BLaER1 treated with 17β-estradiol and CSF1 and Interleukin-3, amounts not matched to agents 10 nM and 100 nM (cell line): ENCODE data around the gene TLCD2.

Source experiments
- H3K27ac ChIP-seq, 11 experiments: shearing (Covaris generic); formaldehyde crosslinking; 2 replicates each; pipeline ENCODE4 v1.8.1; 2022
- H3K27me3 ChIP-seq, 11 experiments: shearing (Covaris generic); formaldehyde crosslinking; 2 replicates each; pipeline ENCODE4 v1.8.1; 2022
- H3K36me3 ChIP-seq, 11 experiments: shearing (Covaris generic); formaldehyde crosslinking; 2 replicates each; pipeline ENCODE4 v1.8.1; 2022
- H3K4me1 ChIP-seq, 10 experiments: shearing (Covaris generic); formaldehyde crosslinking; 2 replicates each; pipeline ENCODE4 v1.8.1; 2022
- H3K4me2 ChIP-seq, 11 experiments: shearing (Covaris generic); formaldehyde crosslinking; 2 replicates each; pipeline ENCODE4 v1.8.1; 2022
- H3K4me3 ChIP-seq, 10 experiments: shearing (Covaris generic); formaldehyde crosslinking; 2 replicates each; pipeline ENCODE4 v1.8.1; 2022
- H3K9ac ChIP-seq, 11 experiments: shearing (Covaris generic); formaldehyde crosslinking; 2 replicates each; pipeline ENCODE4 v1.8.1; 2022
- H3K9me3 ChIP-seq, 11 experiments: shearing (Covaris generic); formaldehyde crosslinking; replicated peaks in 1 of 11; 2 replicates each; pipeline ENCODE4 v1.8.1; 2022
- H4K20me1 ChIP-seq, 11 experiments: shearing (Covaris generic); formaldehyde crosslinking; 2 replicates each; pipeline ENCODE4 v1.8.1; 2022
- Cebpa-rat ChIP-seq, 11 experiments: shearing (Covaris generic); IDR thresholded peaks; 2 replicates each; pipeline ENCODE4 v1.8.1; 2022

TLCD2 gene

GRCh38 chr17:1731194-1731506, 21.0 kb upstream of the TLCD2 start:
- Histone ChIP-seq H3K9me3 (no peaks in the 10 kb centered on the region), H3K9ac (peak overlapping the region in 3 of 11 experiments; percentile 27 to 91 (median 42); a peak in 3 of 22 replicates), H3K27ac (peak overlapping the region in 1 of 11 experiments; percentile 28; a peak in 1 of 22 replicates), H3K4me1 (peaks cover 68 to 98% (median 84%) of the 10 kb centered on the region in 10 experiments), H4K20me1 (peaks cover 0 to 89% (median 35%) of the 10 kb centered on the region in 11 experiments; a peak in 17 of 22 replicates), H3K36me3 (peaks cover 38 to 90% (median 66%) of the 10 kb centered on the region in 11 experiments), H3K4me2 (peak overlapping the region in 5 of 11 experiments; percentile 2 to 99 (median 53); a peak in 6 of 22 replicates), H3K4me3 (no peak overlapping the region), H3K27me3 (no peaks in the 10 kb centered on the region)
- no peak for TF ChIP-seq Cebpa-rat (IDR thresholded peaks at IDR 0.05)

DNA sequence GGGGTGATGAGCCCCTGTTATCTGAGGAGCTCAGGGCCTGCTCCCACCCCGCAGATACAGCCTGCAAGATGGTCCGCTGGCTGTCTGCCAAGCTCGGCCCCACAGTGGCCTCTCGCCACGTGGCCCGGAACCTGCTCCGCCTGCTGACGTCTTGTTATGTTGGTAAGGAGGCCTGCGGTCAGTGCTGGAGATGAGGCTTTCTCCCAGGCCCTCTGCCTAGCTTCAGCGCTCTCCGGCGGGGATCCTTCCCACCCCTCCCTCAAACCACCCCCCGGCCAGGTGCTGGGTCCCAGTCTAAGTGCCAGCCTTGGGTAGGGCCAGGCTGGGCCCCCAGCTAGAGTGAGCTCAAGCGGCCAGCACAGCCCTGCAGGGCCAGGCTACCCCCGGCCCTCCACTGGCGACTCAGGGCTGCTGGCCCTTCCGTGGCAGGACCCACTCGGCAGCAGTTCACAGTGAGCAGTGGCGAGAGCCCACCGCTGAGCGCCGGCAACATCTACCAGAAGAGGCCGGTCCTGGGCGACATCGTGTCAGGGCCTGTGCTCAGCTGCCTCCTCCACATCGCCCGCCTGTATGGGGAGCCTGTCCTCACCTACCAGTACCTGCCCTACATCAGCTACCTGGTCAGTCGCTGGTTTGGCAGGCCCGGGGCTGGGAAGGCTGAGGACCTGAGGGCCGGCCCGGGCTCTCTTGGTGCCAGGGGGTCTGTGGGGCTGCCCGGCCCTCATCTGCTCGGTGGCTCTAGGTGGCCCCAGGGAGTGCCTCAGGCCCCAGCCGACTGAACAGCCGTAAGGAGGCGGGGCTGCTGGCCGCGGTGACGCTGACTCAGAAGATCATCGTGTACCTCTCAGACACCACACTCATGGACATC, 20.4 kb upstream of the TLCD2 start:
- Histone ChIP-seq H3K9ac (peak overlapping the region in 3 of 11 experiments; percentile 27 to 91 (median 42); a peak in 4 of 22 replicates), H3K9me3 (no peaks in the 10 kb centered on the region), H3K4me1 (peaks cover 69 to 98% (median 84%) of the 10 kb centered on the region in 10 experiments), H3K4me2 (peak overlapping the region in 5 of 11 experiments; percentile 2 to 99 (median 53); a peak in 7 of 22 replicates), H3K27ac (peak overlapping the region in 2 of 11 experiments; percentile 26 to 28; a peak in 1 of 22 replicates), H4K20me1 (peaks cover 0 to 89% (median 40%) of the 10 kb centered on the region in 11 experiments; a peak in 17 of 22 replicates), H3K4me3 (no peak overlapping the region), H3K36me3 (peaks cover 40 to 91% (median 66%) of the 10 kb centered on the region in 11 experiments), H3K27me3 (no peaks in the 10 kb centered on the region)
- TF ChIP-seq Cebpa-rat (IDR thresholded peaks at IDR 0.05): no peak

DNA sequence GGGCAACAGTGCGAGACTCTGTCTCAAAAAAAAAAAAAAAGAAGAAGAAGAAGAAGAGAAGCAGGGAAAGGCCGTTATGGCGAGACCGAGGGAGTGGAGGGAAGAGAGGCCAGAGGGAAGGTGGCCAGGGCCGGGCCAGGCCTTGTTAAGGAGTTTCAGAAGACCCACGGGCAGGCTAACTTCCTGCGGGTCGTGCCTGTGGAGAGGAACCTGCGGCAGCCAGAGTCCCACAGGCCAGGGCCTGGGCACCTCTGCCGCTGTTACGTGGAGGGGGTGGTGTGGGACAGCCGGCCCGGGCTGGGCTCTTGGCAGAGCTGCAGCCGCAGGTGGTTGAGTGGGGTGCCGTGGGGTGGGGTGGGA, 19.8 kb upstream of the TLCD2 start:
- TF ChIP-seq Cebpa-rat (IDR thresholded peaks at IDR 0.05): no peak
- Histone ChIP-seq H3K27me3 (no peaks in the 10 kb centered on the region), H3K36me3 (peaks cover 40 to 85% (median 60%) of the 10 kb centered on the region in 11 experiments), H3K4me3 (peak overlapping the region in 3 of 10 experiments; percentile 2 to 40 (median 26); a peak in 3 of 20 replicates), H3K27ac (peak overlapping the region in 1 of 11 experiments; percentile 13; a peak in 1 of 22 replicates), H4K20me1 (peaks cover 0 to 89% (median 40%) of the 10 kb centered on the region in 11 experiments; a peak in 17 of 22 replicates), H3K4me1 (peaks cover 69 to 98% (median 84%) of the 10 kb centered on the region in 10 experiments), H3K4me2 (peak overlapping the region in 6 of 11 experiments; percentile 31 to 99 (median 97); a peak in 10 of 22 replicates), H3K9ac (peak overlapping the region in 5 of 11 experiments; percentile 2 to 92 (median 24); a peak in 5 of 22 replicates), H3K9me3 (no peaks in the 10 kb centered on the region)

DNA sequence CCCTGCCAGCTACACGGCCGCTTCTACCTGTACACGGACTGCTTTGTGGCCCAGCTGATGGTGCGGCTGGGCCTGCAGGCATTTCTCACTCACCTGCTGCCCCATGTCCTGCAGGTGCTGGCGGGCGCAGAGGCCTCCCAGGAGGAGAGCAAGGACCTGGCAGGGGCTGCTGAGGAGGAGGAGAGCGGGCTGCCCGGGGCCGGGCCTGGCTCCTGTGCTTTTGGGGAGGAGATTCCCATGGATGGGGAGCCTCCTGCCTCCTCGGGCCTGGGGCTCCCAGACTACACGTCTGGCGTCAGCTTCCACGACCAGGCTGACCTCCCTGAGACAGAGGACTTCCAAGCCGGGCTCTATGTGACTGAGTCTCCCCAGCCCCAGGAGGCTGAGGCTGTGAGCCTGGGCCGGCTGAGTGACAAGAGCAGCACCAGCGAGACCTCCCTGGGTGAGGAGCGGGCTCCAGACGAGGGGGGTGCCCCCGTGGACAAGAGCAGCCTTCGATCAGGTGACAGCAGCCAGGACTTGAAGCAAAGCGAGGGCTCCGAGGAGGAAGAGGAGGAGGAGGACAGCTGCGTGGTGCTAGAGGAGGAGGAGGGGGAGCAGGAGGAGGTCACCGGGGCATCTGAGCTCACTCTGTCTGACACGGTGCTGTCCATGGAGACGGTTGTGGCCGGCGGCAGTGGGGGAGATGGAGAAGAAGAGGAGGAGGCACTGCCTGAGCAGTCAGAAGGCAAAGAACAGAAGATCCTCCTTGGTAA, 17.9 kb upstream of the TLCD2 start:
- peaks cover 67 to 90% (median 79%) of the 10 kb centered on the region in 10 experiments for H3K4me1 ChIP-seq
- no peaks in the 10 kb centered on the region for H3K9me3 ChIP-seq
- peaks cover 0 to 77% (median 40%) of the 10 kb centered on the region in 11 experiments; a peak in 16 of 22 replicates for H4K20me1 ChIP-seq
- no peaks in the 10 kb centered on the region for H3K27me3 ChIP-seq
- TF ChIP-seq Cebpa-rat (IDR thresholded peaks at IDR 0.05): no peak
- H3K4me2 ChIP-seq: peak overlapping the region in 10 of 11 experiments; percentile 4 to 99 (median 65); a peak in 18 of 22 replicates
- peak overlapping the region in 3 of 10 experiments; percentile 8 to 40 (median 26); a peak in 5 of 20 replicates for H3K4me3 ChIP-seq
- peak overlapping the region in 6 of 11 experiments; percentile 8 to 45 (median 34); a peak in 10 of 22 replicates for H3K27ac ChIP-seq
- H3K36me3 ChIP-seq: peaks cover 31 to 66% (median 47%) of the 10 kb centered on the region in 11 experiments
- peak overlapping the region; percentile 22 to 94 (median 48); a peak in 17 of 22 replicates for H3K9ac ChIP-seq

DNA sequence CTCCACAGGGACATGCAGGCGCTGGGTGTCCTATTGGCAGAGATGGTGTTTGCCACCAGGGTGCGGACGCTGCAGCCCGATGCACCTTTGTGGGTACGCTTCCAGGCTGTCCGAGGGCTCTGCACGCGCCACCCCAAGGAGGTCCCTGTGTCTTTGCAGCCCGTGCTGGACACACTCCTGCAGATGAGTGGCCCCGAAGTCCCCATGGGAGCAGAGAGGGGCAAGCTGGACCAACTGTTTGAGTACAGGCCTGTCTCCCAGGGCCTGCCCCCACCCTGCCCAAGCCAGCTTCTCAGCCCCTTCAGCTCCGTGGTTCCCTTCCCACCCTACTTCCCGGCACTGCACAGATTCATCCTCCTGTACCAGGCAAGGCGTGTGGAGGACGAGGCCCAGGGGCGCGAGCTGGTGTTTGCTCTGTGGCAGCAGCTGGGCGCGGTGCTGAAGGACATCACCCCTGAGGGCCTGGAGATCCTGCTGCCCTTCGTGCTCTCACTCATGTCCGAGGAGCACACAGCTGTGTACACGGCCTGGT, 17.1 kb upstream of the TLCD2 start:
- no peaks in the 10 kb centered on the region for H3K9me3 ChIP-seq
- TF ChIP-seq Cebpa-rat (IDR thresholded peaks at IDR 0.05): no peak
- peak overlapping the region in 2 of 11 experiments; percentile 38 to 45; a peak in 3 of 22 replicates for H3K27ac ChIP-seq
- peak overlapping the region; percentile 13 to 94 (median 48); a peak in 15 of 22 replicates for H3K9ac ChIP-seq
- peak overlapping the region in 7 of 11 experiments; percentile 28 to 99 (median 99); a peak in 13 of 22 replicates for H3K4me2 ChIP-seq
- peaks cover 0 to 70% (median 40%) of the 10 kb centered on the region in 11 experiments; a peak in 16 of 22 replicates for H4K20me1 ChIP-seq
- H3K4me3 ChIP-seq: peak overlapping the region in 3 of 10 experiments; percentile 8 to 77 (median 72); a peak in 3 of 20 replicates
- peaks cover 67 to 89% (median 80%) of the 10 kb centered on the region in 10 experiments for H3K4me1 ChIP-seq
- H3K27me3 ChIP-seq: no peaks in the 10 kb centered on the region
- peaks cover 31 to 60% (median 46%) of the 10 kb centered on the region in 11 experiments for H3K36me3 ChIP-seq

DNA sequence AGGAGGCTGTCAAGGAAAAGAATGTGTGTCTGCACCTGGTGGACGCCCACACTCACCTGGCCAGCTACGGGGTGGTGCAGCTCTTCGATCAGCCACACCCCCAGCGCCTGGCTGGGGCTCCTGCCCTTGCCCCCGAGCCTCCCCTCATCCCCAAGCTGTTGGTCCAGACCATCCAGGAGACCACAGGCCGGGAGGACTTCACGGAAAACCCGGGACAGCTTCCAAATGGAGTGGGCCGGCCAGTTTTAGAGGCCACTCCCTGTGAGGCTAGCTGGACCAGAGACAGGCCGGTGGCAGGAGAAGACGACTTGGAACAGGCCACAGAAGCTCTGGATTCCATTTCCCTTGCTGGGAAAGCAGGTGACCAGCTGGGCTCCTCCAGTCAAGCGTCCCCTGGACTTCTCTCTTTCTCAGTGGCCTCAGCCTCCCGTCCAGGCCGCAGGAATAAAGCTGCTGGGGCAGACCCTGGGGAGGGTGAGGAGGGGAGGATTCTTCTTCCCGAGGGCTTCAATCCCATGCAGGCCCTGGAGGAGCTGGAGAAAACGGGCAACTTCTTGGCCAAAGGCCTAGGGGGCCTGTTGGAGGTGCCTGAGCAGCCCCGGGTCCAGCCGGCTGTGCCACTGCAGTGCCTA, 16.6 kb upstream of the TLCD2 start:
- H3K4me2 ChIP-seq: peak overlapping the region in 6 of 11 experiments; percentile 28 to 99 (median 99); a peak in 9 of 22 replicates
- H4K20me1 ChIP-seq: peaks cover 0 to 65% (median 40%) of the 10 kb centered on the region in 11 experiments; a peak in 16 of 22 replicates
- H3K9ac ChIP-seq: peak overlapping the region in 10 of 11 experiments; percentile 10 to 94 (median 48); a peak in 13 of 22 replicates
- H3K9me3 ChIP-seq: no peaks in the 10 kb centered on the region
- peak overlapping the region in 2 of 10 experiments; percentile 72 to 77; a peak in 3 of 20 replicates for H3K4me3 ChIP-seq
- no peaks in the 10 kb centered on the region for H3K27me3 ChIP-seq
- H3K36me3 ChIP-seq: peaks cover 31 to 60% (median 46%) of the 10 kb centered on the region in 11 experiments
- H3K4me1 ChIP-seq: peaks cover 68 to 94% (median 83%) of the 10 kb centered on the region in 10 experiments
- no peak overlapping the region; a peak in 2 of 22 replicates for H3K27ac ChIP-seq
- TF ChIP-seq Cebpa-rat (IDR thresholded peaks at IDR 0.05): no peak

DNA sequence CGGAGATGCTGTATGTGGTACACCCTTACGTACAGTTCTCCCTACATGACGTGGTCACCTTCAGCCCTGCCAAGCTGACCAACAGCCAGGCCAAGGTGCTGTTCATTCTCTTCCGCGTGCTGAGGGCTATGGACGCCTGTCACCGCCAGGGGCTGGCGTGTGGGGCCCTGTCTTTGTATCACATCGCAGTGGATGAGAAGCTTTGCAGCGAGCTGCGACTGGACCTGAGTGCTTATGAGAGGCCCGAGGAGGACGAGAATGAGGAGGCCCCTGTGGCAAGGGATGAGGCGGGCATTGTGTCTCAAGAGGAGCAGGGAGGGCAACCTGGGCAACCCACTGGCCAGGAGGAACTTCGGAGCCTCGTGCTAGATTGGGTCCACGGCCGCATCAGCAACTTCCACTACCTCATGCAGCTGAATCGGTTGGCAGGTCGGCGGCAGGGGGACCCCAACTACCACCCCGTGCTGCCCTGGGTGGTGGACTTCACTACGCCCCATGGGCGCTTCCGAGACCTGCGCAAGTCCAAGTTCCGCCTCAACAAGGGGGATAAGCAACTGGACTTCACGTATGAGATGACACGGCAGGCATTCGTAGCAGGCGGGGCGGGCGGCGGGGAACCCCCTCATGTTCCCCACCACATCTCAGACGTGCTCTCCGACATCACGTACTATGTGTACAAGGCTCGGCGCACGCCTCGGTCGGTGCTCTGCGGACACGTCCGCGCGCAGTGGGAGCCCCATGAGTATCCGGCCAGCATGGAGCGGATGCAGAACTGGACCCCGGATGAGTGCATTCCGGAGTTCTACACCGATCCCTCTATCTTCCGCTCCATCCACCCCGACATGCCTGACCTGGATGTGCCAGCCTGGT, 15.7 kb upstream of the TLCD2 start:
- Histone ChIP-seq H3K36me3 (peaks cover 27 to 51% (median 39%) of the 10 kb centered on the region in 11 experiments), H3K27ac (peak overlapping the region; percentile 1 to 99 (median 96); a peak in 18 of 22 replicates), H4K20me1 (peaks cover 0 to 56% (median 33%) of the 10 kb centered on the region in 11 experiments; a peak in 16 of 22 replicates), H3K27me3 (no peaks in the 10 kb centered on the region), H3K9ac (peak overlapping the region; percentile 84 to 95 (median 92)), H3K4me2 (peak overlapping the region; percentile 94 to 100 (median 99)), H3K4me1 (peaks cover 76 to 94% (median 87%) of the 10 kb centered on the region in 10 experiments), H3K4me3 (peak overlapping the region; percentile 72 to 86 (median 80); a peak in 19 of 20 replicates), H3K9me3 (no peaks in the 10 kb centered on the region)
- no peak for TF ChIP-seq Cebpa-rat (IDR thresholded peaks at IDR 0.05)
